Medulla oblongata (tissue), 1 donor: ENCODE measurements around the gene MLXIP.
A peak's percentile ranks its signal among the peaks of the same experiment; 100 is the strongest.
"Not testable (repeated sequence)": the region's sequence is repeated elsewhere in the genome, so short reads cannot be mapped to it uniquely, and the experiment has no call there.

ENCODE experiments used
- DNase-seq: peaks from one replicate; pipeline ENCODE4 v3.0.0-alpha.2; 2015; ENCODE audit errors: extremely low spot score

MLXIP gene

GRCh38 chr12:122148657-122149056 lies 70.1 kb downstream of the MLXIP start:
- no peak for DNase-seq

DNA sequence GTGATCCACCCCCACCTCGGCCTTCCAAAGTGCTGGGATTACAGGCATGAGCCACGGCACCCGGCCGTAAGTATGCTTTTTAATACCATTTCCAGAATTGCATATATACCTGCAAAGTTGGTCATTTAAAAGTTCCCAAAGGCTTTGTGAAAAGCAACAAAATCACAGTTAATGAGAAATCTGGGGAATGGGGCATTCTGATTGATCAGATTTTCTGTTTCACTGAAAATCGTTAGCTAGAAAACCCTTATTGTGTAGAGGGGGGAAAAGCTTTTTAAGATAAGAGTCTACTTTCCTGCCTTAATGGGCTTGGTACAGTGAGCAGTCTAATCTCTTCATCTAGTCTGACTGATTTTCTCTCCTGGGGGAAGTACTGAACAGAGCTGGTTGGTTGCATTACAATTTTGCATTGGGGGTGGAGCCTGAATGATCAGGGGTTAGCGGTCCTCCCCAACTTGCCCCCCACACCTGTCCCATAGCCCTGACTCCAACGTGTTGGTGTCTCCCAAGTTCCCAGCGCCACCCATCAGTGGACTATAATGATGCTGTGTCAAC lies 71.6 kb downstream of the MLXIP start:
- DNase-seq = no peak

DNA sequence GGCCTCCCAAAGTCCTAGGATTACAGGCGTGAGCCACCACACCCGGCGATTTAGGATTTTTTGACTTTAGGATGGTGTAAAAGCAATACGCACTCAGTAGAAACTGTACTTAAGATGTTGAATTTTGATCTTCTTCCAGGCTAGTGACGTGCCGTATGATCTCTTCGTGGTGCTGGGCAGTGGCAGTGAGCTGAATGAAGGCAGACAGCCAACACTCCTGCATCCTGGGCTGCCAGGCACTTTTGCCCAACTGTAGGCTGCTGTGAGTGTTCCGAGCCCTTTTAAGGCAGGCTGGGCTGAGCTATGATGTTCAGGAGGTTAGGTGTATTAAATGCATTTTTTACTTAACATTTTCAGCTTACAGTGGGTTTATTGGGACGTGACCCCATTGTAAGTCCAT lies 74.2 kb downstream of the MLXIP start:
- DNase-seq = no peak

- DNase-seq = no peak
Measured at GRCh38 chr12:122155705-122156104, 77.1 kb downstream of the MLXIP start.

GRCh38 chr12:122158700-122159285 lies 80.2 kb downstream of the MLXIP start:
- no peak for DNase-seq

GRCh38 chr12:122159882-122160281 lies 81.3 kb downstream of the MLXIP start:
- no peak for DNase-seq

GRCh38 chr12:122160761-122161160 lies 82.2 kb downstream of the MLXIP start:
- no peak for DNase-seq

DNA sequence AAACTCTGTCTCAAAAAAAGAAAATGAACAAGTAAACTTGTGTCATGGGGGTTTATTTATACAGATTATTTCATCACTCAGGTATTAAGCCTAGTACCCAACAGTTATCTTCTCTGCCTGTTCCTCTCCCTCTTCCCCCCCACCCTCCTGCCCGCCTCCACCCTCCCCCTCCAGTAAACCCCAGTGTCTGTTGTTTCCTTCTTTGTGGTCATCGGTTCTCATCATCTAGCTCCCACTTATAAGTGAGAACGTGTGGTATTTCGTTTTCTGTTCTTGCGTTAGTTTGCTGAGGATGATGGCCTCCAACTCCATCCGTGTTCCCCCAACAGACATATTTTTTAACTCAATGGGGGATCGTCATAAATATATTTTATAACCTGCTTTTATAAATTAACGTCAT lies 83.1 kb downstream of the MLXIP start:
- DNase-seq = no peak

DNA sequence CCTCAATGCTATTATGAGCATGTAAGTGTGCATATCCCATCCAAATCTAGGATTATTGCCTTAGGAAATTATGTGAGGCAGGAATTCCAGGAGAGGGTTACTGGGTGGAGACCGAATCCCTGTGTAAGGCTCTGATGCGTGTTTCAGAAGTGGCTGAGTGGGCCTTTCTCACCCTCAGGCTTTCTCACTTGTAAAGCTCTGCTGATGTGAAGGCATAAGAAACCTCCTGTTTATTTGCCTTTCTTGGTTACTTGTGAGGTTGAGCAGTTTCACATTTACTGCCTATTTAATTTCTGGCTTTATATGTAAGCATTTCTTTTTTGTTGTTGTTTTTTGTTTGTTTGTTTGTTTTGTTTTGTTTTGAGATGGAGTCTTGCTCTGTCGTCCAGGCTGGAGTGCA lies 84.4 kb downstream of the MLXIP start:
- no peak for DNase-seq

DNA sequence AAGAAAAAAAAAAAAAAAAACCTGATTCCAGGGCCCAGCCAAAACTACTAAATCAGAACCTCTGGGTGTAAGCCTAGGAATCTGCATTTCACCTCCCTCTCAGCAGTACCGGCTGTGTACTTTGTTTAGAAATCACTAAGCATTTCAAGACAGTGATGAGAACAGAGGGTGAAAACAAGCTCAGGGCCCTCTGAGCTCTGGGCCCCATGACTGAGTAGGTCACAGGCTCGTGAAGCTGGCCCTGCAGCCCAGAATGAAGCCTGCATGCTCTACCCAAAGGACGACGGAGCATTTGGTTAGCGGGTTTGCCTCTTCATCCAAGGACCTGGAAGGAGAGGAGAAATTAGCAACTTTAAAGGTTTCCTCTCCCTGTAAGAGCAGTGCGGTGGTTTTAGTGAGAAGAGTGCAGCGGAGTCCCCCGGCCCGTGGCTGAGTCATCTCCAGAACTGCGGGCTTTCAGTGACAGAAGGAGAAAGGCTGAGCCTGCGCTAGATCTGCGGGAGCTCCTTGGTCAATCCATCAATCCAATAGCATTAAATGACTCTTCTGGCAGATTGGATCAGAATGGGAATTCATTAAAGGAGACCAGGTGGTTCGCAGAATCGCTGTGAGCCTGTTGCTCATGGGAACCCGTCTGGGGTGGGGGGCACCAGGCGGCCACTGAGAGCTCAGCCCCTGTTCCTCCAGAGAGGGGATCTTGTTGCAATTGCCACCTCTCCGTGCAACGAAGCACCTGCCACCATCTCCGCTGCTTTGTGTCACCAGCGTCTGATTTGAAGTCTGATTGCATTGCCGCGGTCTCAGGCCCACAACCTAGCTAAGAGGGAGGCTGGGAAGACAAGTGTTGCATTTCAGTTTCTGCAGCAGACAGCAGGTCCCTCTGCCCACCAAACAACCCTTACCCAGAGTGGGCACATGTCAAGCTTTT lies 88.1 kb downstream of the MLXIP start:
- no peak for DNase-seq

GRCh38 chr12:122167356-122167925 lies 88.9 kb downstream of the MLXIP start:
- no peak for DNase-seq

DNA sequence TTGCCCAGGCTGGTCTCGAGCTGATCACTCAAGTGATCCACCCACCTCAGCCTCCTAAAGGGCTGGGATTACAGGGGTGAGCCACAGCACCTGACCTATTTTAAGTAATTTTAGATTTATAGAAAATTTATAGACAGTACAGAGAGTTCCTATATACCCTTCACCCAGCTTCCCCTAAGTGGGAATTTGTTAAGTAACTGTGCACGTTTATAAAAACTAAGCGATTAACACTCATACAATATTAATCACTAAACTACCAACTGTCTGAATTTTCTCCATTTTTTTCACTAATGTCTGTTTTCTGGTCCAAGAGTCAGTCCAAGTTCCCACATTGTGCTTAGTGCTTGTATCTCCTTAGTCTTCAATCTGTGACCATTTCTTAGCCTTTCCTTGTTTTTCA lies 89.9 kb downstream of the MLXIP start:
- DNase-seq = no peak

- no peak for DNase-seq
Measured at GRCh38 chr12:122171399-122171798, 92.8 kb downstream of the MLXIP start.

GRCh38 chr12:122172262-122172939 lies 93.8 kb downstream of the MLXIP start:
- DNase-seq = no peak

DNA sequence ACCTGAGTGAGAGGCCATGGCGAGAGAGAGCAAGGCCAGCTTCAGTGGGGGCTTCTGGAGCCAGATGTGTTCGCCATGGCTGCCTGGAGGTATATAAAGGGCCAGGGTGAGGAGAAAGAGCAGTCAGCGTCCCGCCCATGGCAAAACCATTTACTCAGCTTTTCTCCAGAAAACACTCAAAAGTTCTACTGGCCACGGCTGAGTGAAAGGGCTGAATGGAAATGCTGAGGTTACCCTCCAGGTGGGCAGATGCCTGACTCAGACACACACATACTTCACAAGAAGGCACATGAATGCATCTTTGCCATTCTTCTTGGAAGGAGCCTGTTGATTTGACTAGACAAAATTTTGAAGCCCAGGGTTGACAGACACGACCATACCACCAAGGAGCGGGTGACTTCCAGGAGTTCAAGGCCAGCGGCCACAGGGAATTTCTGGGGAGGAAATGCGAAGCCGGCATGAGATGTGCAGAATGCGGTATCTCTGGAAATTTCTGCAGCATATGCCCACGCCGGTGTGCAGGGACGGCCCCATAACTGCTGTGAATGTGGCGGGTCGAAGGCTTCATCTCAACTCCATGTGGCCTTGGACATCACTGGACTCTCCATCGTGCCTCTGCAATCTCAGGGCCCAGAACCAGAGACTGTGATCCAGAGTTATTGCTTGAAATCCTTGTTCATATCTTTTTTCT lies 95.7 kb downstream of the MLXIP start, which contains the start of gene IL31:
Gene IL31, minus strand, starts transcription at position 67 of the 691 bp plus-strand sequence. Its CDS starts 49 bp downstream, at position 18.
- no peak for DNase-seq

- not testable (repeated sequence) for DNase-seq
Measured at GRCh38 chr12:122176473-122176872, 97.9 kb downstream of the MLXIP start.

- peak; percentile 14 for DNase-seq
Measured at GRCh38 chr12:122182887-122183587, 104.5 kb downstream of the MLXIP start, which contains the start of gene LRRC43. Gene LRRC43 (plus strand): TSS chr12:122183123. CDS start chr12:122183145, 22 bp downstream.

DNA sequence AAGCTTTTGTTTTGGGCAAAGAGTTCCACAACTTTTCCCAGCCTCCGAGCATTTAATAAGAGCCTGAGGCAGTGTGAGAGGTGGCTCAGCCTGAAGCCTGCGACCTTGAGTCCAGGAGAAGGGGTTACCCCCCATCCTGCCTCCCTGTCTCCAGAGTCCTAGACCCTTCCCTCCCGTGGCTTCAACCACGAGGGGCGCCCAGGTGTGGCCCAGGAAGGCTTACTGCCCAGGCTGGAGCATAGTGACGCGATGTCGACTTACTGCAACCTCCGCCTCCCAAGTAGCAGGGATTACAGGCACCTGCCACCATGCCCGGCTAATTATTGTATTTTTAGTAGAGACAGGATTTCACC lies 105.0 kb downstream of the MLXIP start:
- no peak for DNase-seq

DNA sequence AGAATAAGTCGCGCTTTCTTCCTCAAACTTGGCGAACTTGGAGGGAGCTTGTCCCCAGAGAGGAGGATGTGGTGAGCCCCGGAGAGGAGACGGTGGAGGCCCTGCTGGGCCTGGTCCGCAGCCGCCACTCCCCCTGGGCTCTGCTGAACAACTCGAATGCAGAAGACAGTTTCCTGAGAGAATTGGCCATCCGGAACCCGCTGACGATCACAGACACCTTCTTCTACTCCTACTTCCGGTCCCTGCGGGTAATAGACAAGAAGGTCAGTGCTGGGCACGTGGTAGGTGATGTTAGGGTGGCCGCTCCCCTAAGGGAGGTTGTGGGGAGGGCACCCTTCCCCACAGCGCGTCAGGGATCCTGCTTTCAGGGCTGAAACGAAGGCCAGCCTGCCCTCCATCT lies 106.0 kb downstream of the MLXIP start:
- DNase-seq = no peak

DNA sequence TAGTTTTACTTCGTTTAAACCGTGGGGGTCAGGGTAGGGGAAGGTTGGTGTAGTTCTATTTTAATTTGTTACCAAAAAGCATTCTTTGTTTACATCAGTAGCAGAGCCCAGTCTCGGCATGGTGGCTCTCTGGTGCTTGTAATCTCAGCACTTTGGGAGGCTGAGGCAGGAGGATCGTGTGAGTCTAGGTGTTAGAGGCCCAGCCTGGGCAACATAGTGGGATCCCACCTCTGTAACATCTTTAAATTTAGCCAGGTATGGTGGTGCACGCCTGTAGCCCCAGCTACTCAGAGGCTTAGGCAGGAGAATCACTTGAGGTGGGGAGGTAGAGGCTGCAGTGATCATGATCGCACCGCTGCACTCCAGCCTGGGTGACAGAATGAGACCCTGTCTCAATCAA lies 106.5 kb downstream of the MLXIP start:
- DNase-seq = no peak
